Fibroblast of gingiva (primary cell): ENCODE measurements around the gene LDLRAD4.
A peak's percentile ranks its signal among the peaks of the same experiment; 100 is the strongest.
"Not testable (repeated sequence)": the region's sequence is repeated elsewhere in the genome, so short reads cannot be mapped to it uniquely, and the experiment has no call there.

Experiments used
- DNase-seq: peaks from one replicate; pipeline ENCODE4 v3.0.0-alpha.2; 2011; ENCODE audit warnings: low read depth

Gene LDLRAD4

GRCh38 chr18:13676471-13676870 is 457.9 kb downstream of the LDLRAD4 start:
- DNase-seq, result no peak

GRCh38 chr18:13677350-13677749 is 458.8 kb downstream of the LDLRAD4 start:
- not testable (repeated sequence) for DNase-seq

- no peak for DNase-seq
Measured at GRCh38 chr18:13680612-13681011, 462.1 kb downstream of the LDLRAD4 start.

- DNase-seq, result no peak
Measured at GRCh38 chr18:13681701-13682100, 463.1 kb downstream of the LDLRAD4 start.

- no peak for DNase-seq
Measured at GRCh38 chr18:13684546-13684945, 466.0 kb downstream of the LDLRAD4 start.

GRCh38 chr18:13688191-13689136 is 469.9 kb downstream of the LDLRAD4 start:
- DNase-seq, result no peak

GRCh38 chr18:13690060-13690459 is 471.5 kb downstream of the LDLRAD4 start:
- not testable (repeated sequence) for DNase-seq

GRCh38 chr18:13695337-13695736 is 476.8 kb downstream of the LDLRAD4 start:
- DNase-seq, result not testable (repeated sequence)

- DNase-seq, result peak; percentile 15
Measured at GRCh38 chr18:13696961-13697360, 478.4 kb downstream of the LDLRAD4 start.

- no peak for DNase-seq
Measured at GRCh38 chr18:13700153-13700552, 481.6 kb downstream of the LDLRAD4 start.
